ENCODE data around the gene HFE. TPM values are rescaled to one million over a fixed set of nuclear protein-coding genes. Genes with fewer than 3 reads are reported as not detected.

Gene HFE
- total and polyA plus RNA-seq, 10 of the 15 experiments (the other 5 are each of a cell fraction or from before 2014, with no cell fraction given), result 0.52 to 5.9 (median 1.7) TPM

DNA sequence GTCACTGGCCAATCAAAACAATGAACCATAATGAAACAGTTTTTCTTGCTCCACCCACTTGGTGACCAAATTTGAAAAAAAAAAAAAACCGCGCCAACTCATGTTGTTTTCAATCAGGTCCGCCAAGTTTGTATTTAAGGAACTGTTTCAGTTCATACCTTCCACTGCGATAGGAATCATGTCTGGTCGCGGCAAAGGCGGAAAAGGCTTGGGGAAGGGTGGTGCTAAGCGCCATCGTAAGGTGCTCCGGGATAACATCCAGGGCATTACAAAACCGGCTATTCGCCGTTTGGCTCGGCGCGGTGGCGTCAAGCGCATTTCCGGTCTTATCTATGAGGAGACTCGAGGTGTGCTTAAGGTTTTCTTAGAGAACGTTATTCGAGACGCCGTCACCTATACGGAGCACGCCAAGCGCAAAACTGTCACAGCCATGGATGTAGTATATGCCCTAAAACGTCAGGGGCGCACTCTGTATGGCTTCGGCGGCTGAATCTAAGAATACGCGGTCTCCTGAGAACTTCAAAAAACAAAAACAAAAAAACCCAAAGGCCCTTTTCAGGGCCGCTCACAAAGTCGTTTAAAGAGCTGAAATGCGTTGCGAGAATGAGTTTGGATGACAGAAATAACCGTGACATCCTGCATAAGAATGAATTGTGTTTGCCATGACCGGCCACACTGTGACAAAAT, 16.7 kb downstream of the HFE start (continued):
- TF ChIP-seq MYB (IDR thresholded peaks at IDR 0.05; ENCODE audit: borderline replicate concordance, low read depth, low read length) (peak; percentile 22; the same call in 1 of the 2 replicates), KAT2A (conservative IDR thresholded peaks at IDR 0.05; ENCODE audit: control insufficient read depth, low read depth, low read length) (peak; percentile 72; the same call in 1 of the 2 replicates), TARDBP (IDR thresholded peaks at IDR 0.05; ENCODE audit: borderline replicate concordance) (no peak), JUNB (IDR thresholded peaks at IDR 0.05) (peak; percentile 45; the same call in 1 of the 2 replicates), SIX5 (IDR thresholded peaks at IDR 0.05; ENCODE audit: low read depth, low read length, severe bottlenecking) (no peak), RBBP5 (conservative IDR thresholded peaks at IDR 0.05) (no peak), RAD21 (IDR thresholded peaks at IDR 0.05; ENCODE audit: insufficient read depth, low read depth, low read length) (peak; percentile 46), CREB1 (IDR thresholded peaks at IDR 0.05; ENCODE audit: low read depth) (peak; percentile 76), FOS (IDR thresholded peaks at IDR 0.05; ENCODE audit: borderline replicate concordance, extremely low read depth, insufficient read length) (no peak), MTA2 (IDR thresholded peaks at IDR 0.05; ENCODE audit: low read depth) (peak; percentile 47), YY1 (IDR thresholded peaks at IDR 0.05; ENCODE audit: low read depth, low read length) (peak; percentile 92), SRF (IDR thresholded peaks at IDR 0.05; ENCODE audit: low read depth in 2 of 2, low read length in 2 of 2) (no peak), ZNF207 (IDR thresholded peaks at IDR 0.05; ENCODE audit: borderline replicate concordance) (peak; percentile 81), ZZZ3 (IDR thresholded peaks at IDR 0.05; ENCODE audit: control insufficient read depth, insufficient read length, low read depth) (no peak), HDGF (IDR thresholded peaks at IDR 0.05) (no peak), EED (IDR thresholded peaks at IDR 0.05; ENCODE audit: low read depth) (peak; percentile 71; the same call in 1 of the 2 replicates), CHD4 (IDR thresholded peaks at IDR 0.05) (no peak), CBX5 (IDR thresholded peaks at IDR 0.05; ENCODE audit: low read depth) (peak; percentile 77; the same call in 1 of the 2 replicates), PAX8 (IDR thresholded peaks at IDR 0.05) (no peak), MEF2A (IDR thresholded peaks at IDR 0.05; ENCODE audit: insufficient read depth, low read depth, low read length) (peak; percentile 42)
- TF ChIP-seq, protein P1, sequence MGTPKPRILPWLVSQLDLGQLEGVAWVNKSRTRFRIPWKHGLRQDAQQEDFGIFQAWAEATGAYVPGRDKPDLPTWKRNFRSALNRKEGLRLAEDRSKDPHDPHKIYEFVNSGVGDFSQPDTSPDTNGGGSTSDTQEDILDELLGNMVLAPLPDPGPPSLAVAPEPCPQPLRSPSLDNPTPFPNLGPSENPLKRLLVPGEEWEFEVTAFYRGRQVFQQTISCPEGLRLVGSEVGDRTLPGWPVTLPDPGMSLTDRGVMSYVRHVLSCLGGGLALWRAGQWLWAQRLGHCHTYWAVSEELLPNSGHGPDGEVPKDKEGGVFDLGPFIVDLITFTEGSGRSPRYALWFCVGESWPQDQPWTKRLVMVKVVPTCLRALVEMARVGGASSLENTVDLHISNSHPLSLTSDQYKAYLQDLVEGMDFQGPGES (IDR thresholded peaks at IDR 0.05), result peak; percentile 59; the same call in 1 of the 2 replicates
- TF ChIP-seq, protein P2, sequence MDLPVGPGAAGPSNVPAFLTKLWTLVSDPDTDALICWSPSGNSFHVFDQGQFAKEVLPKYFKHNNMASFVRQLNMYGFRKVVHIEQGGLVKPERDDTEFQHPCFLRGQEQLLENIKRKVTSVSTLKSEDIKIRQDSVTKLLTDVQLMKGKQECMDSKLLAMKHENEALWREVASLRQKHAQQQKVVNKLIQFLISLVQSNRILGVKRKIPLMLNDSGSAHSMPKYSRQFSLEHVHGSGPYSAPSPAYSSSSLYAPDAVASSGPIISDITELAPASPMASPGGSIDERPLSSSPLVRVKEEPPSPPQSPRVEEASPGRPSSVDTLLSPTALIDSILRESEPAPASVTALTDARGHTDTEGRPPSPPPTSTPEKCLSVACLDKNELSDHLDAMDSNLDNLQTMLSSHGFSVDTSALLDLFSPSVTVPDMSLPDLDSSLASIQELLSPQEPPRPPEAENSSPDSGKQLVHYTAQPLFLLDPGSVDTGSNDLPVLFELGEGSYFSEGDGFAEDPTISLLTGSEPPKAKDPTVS (IDR thresholded peaks at IDR 0.05; ENCODE audit: low read depth, low read length), result no peak
- TF ChIP-seq, protein P3, sequence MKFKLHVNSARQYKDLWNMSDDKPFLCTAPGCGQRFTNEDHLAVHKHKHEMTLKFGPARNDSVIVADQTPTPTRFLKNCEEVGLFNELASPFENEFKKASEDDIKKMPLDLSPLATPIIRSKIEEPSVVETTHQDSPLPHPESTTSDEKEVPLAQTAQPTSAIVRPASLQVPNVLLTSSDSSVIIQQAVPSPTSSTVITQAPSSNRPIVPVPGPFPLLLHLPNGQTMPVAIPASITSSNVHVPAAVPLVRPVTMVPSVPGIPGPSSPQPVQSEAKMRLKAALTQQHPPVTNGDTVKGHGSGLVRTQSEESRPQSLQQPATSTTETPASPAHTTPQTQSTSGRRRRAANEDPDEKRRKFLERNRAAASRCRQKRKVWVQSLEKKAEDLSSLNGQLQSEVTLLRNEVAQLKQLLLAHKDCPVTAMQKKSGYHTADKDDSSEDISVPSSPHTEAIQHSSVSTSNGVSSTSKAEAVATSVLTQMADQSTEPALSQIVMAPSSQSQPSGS (IDR thresholded peaks at IDR 0.05; ENCODE audit: low read length), result peak; percentile 98
- TF ChIP-seq, protein P4, sequence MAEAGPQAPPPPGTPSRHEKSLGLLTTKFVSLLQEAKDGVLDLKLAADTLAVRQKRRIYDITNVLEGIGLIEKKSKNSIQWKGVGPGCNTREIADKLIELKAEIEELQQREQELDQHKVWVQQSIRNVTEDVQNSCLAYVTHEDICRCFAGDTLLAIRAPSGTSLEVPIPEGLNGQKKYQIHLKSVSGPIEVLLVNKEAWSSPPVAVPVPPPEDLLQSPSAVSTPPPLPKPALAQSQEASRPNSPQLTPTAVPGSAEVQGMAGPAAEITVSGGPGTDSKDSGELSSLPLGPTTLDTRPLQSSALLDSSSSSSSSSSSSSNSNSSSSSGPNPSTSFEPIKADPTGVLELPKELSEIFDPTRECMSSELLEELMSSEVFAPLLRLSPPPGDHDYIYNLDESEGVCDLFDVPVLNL (IDR thresholded peaks at IDR 0.05; ENCODE audit: low read depth, low read length), result peak; percentile 90
- TF ChIP-seq, protein P5, sequence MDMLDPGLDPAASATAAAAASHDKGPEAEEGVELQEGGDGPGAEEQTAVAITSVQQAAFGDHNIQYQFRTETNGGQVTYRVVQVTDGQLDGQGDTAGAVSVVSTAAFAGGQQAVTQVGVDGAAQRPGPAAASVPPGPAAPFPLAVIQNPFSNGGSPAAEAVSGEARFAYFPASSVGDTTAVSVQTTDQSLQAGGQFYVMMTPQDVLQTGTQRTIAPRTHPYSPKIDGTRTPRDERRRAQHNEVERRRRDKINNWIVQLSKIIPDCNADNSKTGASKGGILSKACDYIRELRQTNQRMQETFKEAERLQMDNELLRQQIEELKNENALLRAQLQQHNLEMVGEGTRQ (IDR thresholded peaks at IDR 0.05; ENCODE audit: borderline replicate concordance, low read depth, low read length), result no peak

Data from GM12878 (cell line).